Osteoblast (primary cell): ENCODE results near the gene POLE. TPM values are rescaled to one million over a fixed set of nuclear protein-coding genes. Genes with fewer than 3 reads are reported as not detected.

Experiments used
- DNase-seq: peaks from one replicate; pipeline ENCODE4 v3.0.0; 2011; ENCODE audit warnings: low spot score, mixed read lengths; ENCODE audit not compliant: insufficient read length; ENCODE audit errors: missing footprints
- H2AFZ ChIP-seq: 2 replicates; pipeline ENCODE4 v1.6.0; 2011; ENCODE audit warnings: mild to moderate bottlenecking, low read length
- H3K27ac ChIP-seq: 2 replicates; pipeline ENCODE4 v1.5.1; 2011; ENCODE audit warnings: mild to moderate bottlenecking, low read depth, low read length, moderate library complexity
- H3K27me3 ChIP-seq: 2 replicates; pipeline ENCODE4 v1.6.0; 2012; ENCODE audit warnings: mild to moderate bottlenecking, control low read depth, inconsistent platforms, low read length, moderate library complexity; ENCODE audit not compliant: insufficient read depth
- H3K36me3 ChIP-seq: 2 replicates; pipeline ENCODE4 v1.5.1; 2011; ENCODE audit warnings: mild to moderate bottlenecking, low read length, control low read depth, moderate library complexity; ENCODE audit not compliant: insufficient read depth
- H3K4me1 ChIP-seq: 2 replicates; pipeline ENCODE4 v1.5.1; 2011; ENCODE audit warnings: mild to moderate bottlenecking, low read length, control low read depth, moderate library complexity; ENCODE audit not compliant: insufficient read depth
- H3K4me2 ChIP-seq: 2 replicates; pipeline ENCODE4 v1.6.0; 2011; ENCODE audit warnings: mild to moderate bottlenecking, low read length; ENCODE audit not compliant: insufficient read depth
- H3K4me3 ChIP-seq: fragments of 200-600 bp; sonication (generic); 3 replicates; pipeline ENCODE4 v1.5.1; 2012; ENCODE audit warnings: mild to moderate bottlenecking, low read length, inconsistent platforms; ENCODE audit not compliant: insufficient read depth
- H3K79me2 ChIP-seq: 2 replicates; pipeline ENCODE4 v1.6.0; 2012; ENCODE audit warnings: mild to moderate bottlenecking, low read length, control low read depth, inconsistent platforms; ENCODE audit not compliant: insufficient read depth
- H3K9me3 ChIP-seq: 2 replicates; pipeline ENCODE4 v1.5.1; 2011; ENCODE audit warnings: low read depth, low read length, control low read depth
- H4K20me1 ChIP-seq: 2 replicates; pipeline ENCODE4 v1.6.0; 2012; ENCODE audit warnings: mild to moderate bottlenecking, low read length, control low read depth; ENCODE audit not compliant: insufficient read depth
- total RNA-seq: library from RNA; depleted of rRNA; stranded (reverse); fragments of >200 nt; gene quantifications from 2 replicates; pipeline ENCODE4 v1.2.3, GENCODE V29; 2012
- TF ChIP-seq, protein P1 (sequence below): IDR thresholded peaks from 2 replicates; pipeline ENCODE4 v1.5.1; 2011; ENCODE audit warnings: mild to moderate bottlenecking, low read depth, low read length, moderate library complexity; ENCODE audit errors: extremely low read depth

POLE gene
- total RNA-seq, 1 donor, result 15.2 TPM

DNA sequence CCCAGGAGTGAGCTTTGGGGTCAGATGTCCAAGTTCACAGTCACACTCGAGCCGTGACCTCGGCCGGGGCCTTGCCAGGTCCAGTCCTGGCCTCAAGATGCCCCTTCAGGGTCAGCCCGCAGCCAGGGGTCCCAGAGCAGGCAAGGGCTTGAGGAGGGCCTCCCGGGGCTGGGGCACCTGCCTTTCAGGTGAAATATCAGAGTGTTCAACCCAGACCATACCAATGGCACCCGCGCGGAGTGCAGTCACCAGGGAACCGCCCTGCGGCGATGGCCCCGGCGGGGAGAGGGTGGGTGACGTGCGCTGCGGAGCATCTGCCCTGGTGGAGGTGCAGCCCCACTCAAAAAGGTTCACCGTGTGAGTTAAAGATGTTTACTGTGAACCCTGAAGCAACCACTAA, 93.6 kb downstream of the POLE start:
- Histone ChIP-seq H3K4me1 (peaks cover 2% of the 10 kb centered on the region), H2AFZ (peak overlapping the region; percentile 78), H3K36me3 (no peaks in the 10 kb centered on the region), H3K4me2 (peak overlapping the region; percentile 81), H3K27ac (no peak overlapping the region), H4K20me1 (no peaks in the 10 kb centered on the region), H3K27me3 (no peaks in the 10 kb centered on the region), H3K4me3 (peak overlapping the region; percentile 60), H3K9me3 (peaks cover 2% of the 10 kb centered on the region), H3K79me2 (no peaks in the 10 kb centered on the region)
- DNase-seq, result no peak
- TF ChIP-seq, protein P1, sequence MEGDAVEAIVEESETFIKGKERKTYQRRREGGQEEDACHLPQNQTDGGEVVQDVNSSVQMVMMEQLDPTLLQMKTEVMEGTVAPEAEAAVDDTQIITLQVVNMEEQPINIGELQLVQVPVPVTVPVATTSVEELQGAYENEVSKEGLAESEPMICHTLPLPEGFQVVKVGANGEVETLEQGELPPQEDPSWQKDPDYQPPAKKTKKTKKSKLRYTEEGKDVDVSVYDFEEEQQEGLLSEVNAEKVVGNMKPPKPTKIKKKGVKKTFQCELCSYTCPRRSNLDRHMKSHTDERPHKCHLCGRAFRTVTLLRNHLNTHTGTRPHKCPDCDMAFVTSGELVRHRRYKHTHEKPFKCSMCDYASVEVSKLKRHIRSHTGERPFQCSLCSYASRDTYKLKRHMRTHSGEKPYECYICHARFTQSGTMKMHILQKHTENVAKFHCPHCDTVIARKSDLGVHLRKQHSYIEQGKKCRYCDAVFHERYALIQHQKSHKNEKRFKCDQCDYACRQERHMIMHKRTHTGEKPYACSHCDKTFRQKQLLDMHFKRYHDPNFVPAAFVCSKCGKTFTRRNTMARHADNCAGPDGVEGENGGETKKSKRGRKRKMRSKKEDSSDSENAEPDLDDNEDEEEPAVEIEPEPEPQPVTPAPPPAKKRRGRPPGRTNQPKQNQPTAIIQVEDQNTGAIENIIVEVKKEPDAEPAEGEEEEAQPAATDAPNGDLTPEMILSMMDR, result no peak

DNA sequence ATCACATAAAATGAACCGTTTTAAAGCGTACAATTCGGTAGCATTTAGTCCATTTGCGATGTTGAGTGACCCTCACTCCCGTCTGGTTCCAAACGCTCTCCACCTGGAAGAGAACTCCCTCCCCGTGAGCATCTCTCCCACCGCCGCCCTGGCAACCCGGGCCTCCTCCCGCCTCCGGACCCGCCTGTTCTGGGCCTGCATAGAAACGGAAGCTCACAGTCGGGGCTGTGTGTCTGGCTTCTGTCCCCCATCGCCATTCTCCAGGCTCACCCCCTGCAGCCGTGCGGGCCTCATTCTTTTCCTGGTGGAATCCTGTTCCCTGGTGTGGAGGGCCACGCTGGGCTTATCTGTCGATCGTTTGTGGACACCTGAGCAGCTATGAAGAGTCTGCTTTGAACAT, 94.1 kb downstream of the POLE start:
- Histone ChIP-seq H3K79me2 (no peaks in the 10 kb centered on the region), H3K9me3 (peaks cover 2% of the 10 kb centered on the region), H3K4me1 (peaks cover 2% of the 10 kb centered on the region), H4K20me1 (no peaks in the 10 kb centered on the region), H3K36me3 (no peaks in the 10 kb centered on the region), H3K4me2 (no peak overlapping the region), H3K27me3 (no peaks in the 10 kb centered on the region), H3K27ac (no peak overlapping the region), H3K4me3 (no peak overlapping the region), H2AFZ (no peak overlapping the region)
- TF ChIP-seq, protein P1, result no peak
- DNase-seq, result no peak

DNA sequence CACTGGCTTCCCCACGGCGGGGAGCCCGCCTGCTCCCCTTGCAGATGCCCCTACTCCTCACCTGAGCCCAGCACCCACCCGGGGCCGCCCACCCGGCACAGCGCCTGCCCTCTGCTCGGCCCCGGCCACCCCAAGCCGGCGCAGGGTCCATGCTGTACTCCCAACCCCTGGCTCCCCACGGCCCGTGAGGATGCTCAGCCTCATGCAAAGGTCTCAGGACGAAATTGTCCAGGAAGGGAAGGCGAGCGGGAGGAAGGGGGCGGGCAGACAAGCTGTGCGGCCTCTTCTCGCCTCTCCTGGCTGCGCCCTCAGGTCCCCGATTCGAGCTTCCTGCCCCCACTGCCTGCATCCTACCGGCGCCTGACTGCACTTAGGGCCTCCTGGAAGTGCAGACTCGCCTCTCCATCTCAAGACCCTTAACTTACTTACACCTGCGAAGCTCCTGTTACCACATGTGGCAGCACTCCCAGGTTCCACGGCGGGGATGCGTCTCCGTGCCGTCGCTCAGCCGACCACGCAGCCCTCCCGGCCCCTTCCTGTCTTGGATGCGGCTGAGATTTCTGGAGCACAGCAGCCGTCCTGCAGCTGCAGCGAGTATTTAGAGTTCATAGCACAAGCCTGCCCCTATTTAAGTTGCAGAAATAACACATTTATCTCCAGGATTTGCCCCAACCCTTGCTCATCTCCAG, 94.7 kb downstream of the POLE start:
- Histone ChIP-seq H3K36me3 (no peaks in the 10 kb centered on the region), H3K27me3 (no peaks in the 10 kb centered on the region), H4K20me1 (no peaks in the 10 kb centered on the region), H2AFZ (no peak overlapping the region), H3K4me2 (no peak overlapping the region), H3K9me3 (peaks cover 2% of the 10 kb centered on the region), H3K4me1 (peaks cover 2% of the 10 kb centered on the region), H3K27ac (no peak overlapping the region), H3K79me2 (no peaks in the 10 kb centered on the region), H3K4me3 (no peak overlapping the region)
- DNase-seq, result no peak
- TF ChIP-seq, protein P1, result no peak

DNA sequence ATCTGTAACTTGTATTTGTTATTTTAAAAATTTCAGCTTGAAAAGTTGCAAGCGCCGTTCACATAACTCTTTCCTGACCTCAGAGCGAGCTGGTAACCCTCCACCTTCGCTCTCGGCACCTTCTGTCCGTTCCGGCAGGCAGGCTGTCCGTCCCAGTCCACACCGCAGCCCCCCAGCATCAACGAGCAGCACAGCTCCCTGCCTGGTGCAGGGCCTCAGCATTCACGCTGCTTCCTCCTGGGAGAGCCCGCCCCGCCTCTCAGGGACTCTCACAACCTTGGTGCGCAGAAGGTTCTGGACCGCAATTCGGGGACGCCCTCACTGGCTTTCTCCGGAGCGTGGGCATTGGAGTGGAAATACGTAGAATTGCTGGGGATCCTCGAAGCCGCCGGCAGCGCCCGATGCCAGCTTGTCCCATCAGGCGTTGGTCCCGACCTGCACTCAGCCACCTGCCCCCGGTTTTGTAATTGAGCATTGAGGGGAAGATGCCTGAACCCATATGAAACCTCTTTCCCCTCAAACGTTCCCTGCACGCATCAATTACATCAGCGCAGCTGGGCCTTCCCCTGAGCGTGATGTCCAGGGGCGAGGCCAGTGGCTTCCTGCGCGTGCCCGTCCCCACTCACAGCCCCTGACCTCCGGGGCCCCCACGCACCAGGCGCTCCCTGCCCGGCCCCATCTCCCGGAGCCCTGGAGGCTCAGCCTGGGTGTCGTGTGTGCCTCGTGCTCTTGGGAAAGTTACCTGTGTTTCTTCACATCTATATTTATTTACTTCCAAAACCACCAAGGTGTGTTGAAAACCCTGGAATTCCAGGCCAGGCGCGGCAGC, 95.8 kb downstream of the POLE start:
- Histone ChIP-seq H3K27me3 (no peaks in the 10 kb centered on the region), H3K4me2 (no peak overlapping the region), H3K36me3 (no peaks in the 10 kb centered on the region), H3K27ac (no peak overlapping the region), H3K4me3 (no peak overlapping the region), H4K20me1 (no peaks in the 10 kb centered on the region), H3K79me2 (no peaks in the 10 kb centered on the region), H2AFZ (no peak overlapping the region), H3K9me3 (peaks cover 2% of the 10 kb centered on the region), H3K4me1 (peaks cover 2% of the 10 kb centered on the region)
- DNase-seq, result no peak
- TF ChIP-seq, protein P1, result no peak
